ENCODE data around the gene PMS2. TPM values are rescaled to one million over a fixed set of nuclear protein-coding genes. Genes with fewer than 3 reads are reported as not detected.
"Not testable (repeated sequence)": the region's sequence is repeated elsewhere in the genome, so short reads cannot be mapped to it uniquely, and the experiment has no call there.

The PMS2 gene
- total RNA-seq, 2 experiments from 2014 or later: 24.0 to 24.6 TPM

GRCh38 chr7:5930290-5930689 is 78.6 kb downstream of the PMS2 start:
- CTCF ChIA-PET, H3K27ac Mint-ChIP-seq: not testable (repeated sequence)

GRCh38 chr7:5926263-5926870 is 82.5 kb downstream of the PMS2 start:
- DNase-seq; CTCF ChIA-PET; POLR2A ChIA-PET; H3K27ac Mint-ChIP-seq; H3K36me3 Mint-ChIP-seq (ENCODE audit: low read depth); H3K4me1 Mint-ChIP-seq; H3K9me3 Mint-ChIP-seq; H3K4me3 Mint-ChIP-seq; H3K27me3 Mint-ChIP-seq: not testable (repeated sequence)

More at GRCh38 chr7:5930290-5930689, 78.6 kb downstream of the PMS2 start:
- H3K27me3 Mint-ChIP-seq; H3K36me3 Mint-ChIP-seq (ENCODE audit: low read depth); H3K4me1 Mint-ChIP-seq; H3K9me3 Mint-ChIP-seq; H3K4me3 Mint-ChIP-seq; DNase-seq; POLR2A ChIA-PET: not testable (repeated sequence)

GRCh38 chr7:5924630-5925029 is 84.2 kb downstream of the PMS2 start:
- H3K27me3 Mint-ChIP-seq; H3K36me3 Mint-ChIP-seq (ENCODE audit: low read depth); POLR2A ChIA-PET; H3K4me1 Mint-ChIP-seq; H3K9me3 Mint-ChIP-seq; H3K4me3 Mint-ChIP-seq; H3K27ac Mint-ChIP-seq; CTCF ChIA-PET; DNase-seq: not testable (repeated sequence)

- DNase-seq; CTCF ChIA-PET; H3K27ac Mint-ChIP-seq; H3K27me3 Mint-ChIP-seq; H3K4me1 Mint-ChIP-seq; POLR2A ChIA-PET; H3K9me3 Mint-ChIP-seq; H3K36me3 Mint-ChIP-seq (ENCODE audit: low read depth); H3K4me3 Mint-ChIP-seq: not testable (repeated sequence)
Observed at GRCh38 chr7:5924180-5924579, 84.7 kb downstream of the PMS2 start.

Other genes with a start within 250 kb of the PMS2 start
- 10 to 100 TPM; 37.1 to 41.5 TPM for gene RNF216, start 227.4 kb downstream of the PMS2 start, total RNA-seq
- gene OCM, start 128.3 kb downstream of the PMS2 start, total RNA-seq: 1 to 10 TPM in 1 of 2 experiments, under 1 TPM in 1; 0.72 to 1.6 TPM
- gene CCZ1, start 110.3 kb downstream of the PMS2 start, total RNA-seq: 100 to 1,000 TPM; 106 to 119 TPM
- not detected for gene RSPH10B, start 38.4 kb downstream of the PMS2 start, total RNA-seq
- gene AIMP2, start 223 bp upstream of the PMS2 start, total RNA-seq: 10 to 100 TPM; 31.3 to 32.3 TPM
- gene ANKRD61, start 22.3 kb upstream of the PMS2 start, total RNA-seq: under 1 TPM in 1 of 2 experiments, not detected in 1; 0.22 TPM
- 100 to 1,000 TPM in 1 of 2 experiments, 10 to 100 TPM in 1; 98.2 to 109 TPM for gene EIF2AK1, start 50.1 kb upstream of the PMS2 start, total RNA-seq
- 10 to 100 TPM; 15.5 to 17.0 TPM for gene USP42, start 95.9 kb upstream of the PMS2 start, total RNA-seq

Data from activated CD4-positive, alpha-beta T cell treated with anti-CD3 and anti-CD28 coated beads, Interleukin-2, amount 10 ng/mL, durations not matched to agents 7 days and 5 days (primary cell).